Chondrocyte (in vitro differentiated cells): ENCODE data around the gene TMEM266. TPM values are rescaled to one million over a fixed set of nuclear protein-coding genes. Genes with fewer than 3 reads are reported as not detected.

ENCODE experiments used
- DNase-seq: peaks from one replicate; pipeline ENCODE4 v3.0.0; 2021; ENCODE audit warnings: mixed read lengths, low spot score
- H3K27ac Mint-ChIP-seq: one replicate; pipeline ENCODE4 v1.8.0; 2021; ENCODE audit warnings: mild to moderate bottlenecking, moderate library complexity, mixed read lengths; ENCODE audit not compliant: unreplicated experiment
- H3K27me3 Mint-ChIP-seq: 2 replicates; pipeline ENCODE4 v1.8.0; 2021; ENCODE audit warnings: low read depth, mixed read lengths
- H3K36me3 Mint-ChIP-seq: 2 replicates; pipeline ENCODE4 v1.8.0; 2021; ENCODE audit warnings: low read depth, mixed read lengths
- H3K4me1 Mint-ChIP-seq: 2 replicates; pipeline ENCODE4 v1.8.0; 2021; ENCODE audit warnings: low read depth, mild to moderate bottlenecking, mixed read lengths
- H3K4me3 Mint-ChIP-seq: one replicate; pipeline ENCODE4 v1.8.0; 2021; ENCODE audit warnings: mild to moderate bottlenecking, moderate library complexity, mixed read lengths; ENCODE audit not compliant: unreplicated experiment
- H3K9me3 Mint-ChIP-seq: 2 replicates; pipeline ENCODE4 v1.8.0; 2021; ENCODE audit warnings: low read depth, mixed read lengths
- total RNA-seq: library from RNA; stranded (reverse); gene quantifications from 3 replicates; pipeline ENCODE4 v1.2.1, GENCODE V29; 2021
- TF ChIP-seq, protein P1 (sequence below): fragments of 200-600 bp; sonication (generic); IDR thresholded peaks from 2 replicates; pipeline ENCODE4 v1.5.0; 2021; ENCODE audit warnings: antibody characterized with exemption, mild to moderate bottlenecking, moderate library complexity

TMEM266 gene
- total RNA-seq, 1 donor from 2014 or later = 0.20 TPM

DNA sequence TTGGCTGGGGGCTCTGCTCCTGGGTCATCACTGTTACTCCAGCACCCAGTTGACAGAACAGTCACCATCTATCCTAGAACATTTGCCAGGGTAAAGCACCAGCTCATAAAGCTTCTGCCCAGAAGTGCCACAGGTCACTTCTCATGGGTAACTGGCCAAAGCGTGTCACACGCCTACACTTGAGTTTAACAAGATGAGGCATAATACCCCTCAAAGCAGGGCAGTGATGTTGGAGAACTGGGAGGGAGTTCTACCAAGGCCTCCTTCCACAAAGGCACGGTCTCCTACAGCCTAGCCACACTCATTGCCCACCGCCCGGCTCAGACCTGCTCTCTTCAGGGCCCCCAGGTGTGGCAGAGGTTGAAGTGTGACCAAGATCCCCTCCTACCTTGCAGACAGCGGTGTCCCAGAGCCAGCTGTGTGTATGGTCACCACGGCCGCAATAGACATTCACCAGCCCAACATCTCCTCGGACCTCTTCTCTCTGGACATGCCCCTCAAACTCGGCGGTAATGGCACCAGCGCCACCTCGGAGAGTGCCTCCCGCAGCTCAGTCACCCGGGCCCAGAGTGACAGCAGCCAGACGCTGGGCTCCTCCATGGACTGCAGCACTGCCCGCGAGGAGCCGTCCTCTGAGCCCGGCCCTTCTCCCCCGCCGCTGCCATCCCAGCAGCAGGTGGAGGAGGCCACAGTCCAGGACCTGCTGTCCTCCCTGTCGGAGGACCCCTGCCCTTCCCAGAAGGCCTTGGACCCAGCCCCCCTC lies 143.7 kb downstream of the TMEM266 start:
- H3K4me3 Mint-ChIP-seq = no peak overlapping the region
- H3K4me1 Mint-ChIP-seq = peaks cover 30% of the 10 kb centered on the region
- no peaks in the 10 kb centered on the region for H3K27me3 Mint-ChIP-seq
- no peaks in the 10 kb centered on the region for H3K9me3 Mint-ChIP-seq
- peaks cover 8% of the 10 kb centered on the region for H3K36me3 Mint-ChIP-seq
- TF ChIP-seq, protein P1, sequence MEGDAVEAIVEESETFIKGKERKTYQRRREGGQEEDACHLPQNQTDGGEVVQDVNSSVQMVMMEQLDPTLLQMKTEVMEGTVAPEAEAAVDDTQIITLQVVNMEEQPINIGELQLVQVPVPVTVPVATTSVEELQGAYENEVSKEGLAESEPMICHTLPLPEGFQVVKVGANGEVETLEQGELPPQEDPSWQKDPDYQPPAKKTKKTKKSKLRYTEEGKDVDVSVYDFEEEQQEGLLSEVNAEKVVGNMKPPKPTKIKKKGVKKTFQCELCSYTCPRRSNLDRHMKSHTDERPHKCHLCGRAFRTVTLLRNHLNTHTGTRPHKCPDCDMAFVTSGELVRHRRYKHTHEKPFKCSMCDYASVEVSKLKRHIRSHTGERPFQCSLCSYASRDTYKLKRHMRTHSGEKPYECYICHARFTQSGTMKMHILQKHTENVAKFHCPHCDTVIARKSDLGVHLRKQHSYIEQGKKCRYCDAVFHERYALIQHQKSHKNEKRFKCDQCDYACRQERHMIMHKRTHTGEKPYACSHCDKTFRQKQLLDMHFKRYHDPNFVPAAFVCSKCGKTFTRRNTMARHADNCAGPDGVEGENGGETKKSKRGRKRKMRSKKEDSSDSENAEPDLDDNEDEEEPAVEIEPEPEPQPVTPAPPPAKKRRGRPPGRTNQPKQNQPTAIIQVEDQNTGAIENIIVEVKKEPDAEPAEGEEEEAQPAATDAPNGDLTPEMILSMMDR = no peak
- no peak for DNase-seq
- H3K27ac Mint-ChIP-seq = no peak overlapping the region

DNA sequence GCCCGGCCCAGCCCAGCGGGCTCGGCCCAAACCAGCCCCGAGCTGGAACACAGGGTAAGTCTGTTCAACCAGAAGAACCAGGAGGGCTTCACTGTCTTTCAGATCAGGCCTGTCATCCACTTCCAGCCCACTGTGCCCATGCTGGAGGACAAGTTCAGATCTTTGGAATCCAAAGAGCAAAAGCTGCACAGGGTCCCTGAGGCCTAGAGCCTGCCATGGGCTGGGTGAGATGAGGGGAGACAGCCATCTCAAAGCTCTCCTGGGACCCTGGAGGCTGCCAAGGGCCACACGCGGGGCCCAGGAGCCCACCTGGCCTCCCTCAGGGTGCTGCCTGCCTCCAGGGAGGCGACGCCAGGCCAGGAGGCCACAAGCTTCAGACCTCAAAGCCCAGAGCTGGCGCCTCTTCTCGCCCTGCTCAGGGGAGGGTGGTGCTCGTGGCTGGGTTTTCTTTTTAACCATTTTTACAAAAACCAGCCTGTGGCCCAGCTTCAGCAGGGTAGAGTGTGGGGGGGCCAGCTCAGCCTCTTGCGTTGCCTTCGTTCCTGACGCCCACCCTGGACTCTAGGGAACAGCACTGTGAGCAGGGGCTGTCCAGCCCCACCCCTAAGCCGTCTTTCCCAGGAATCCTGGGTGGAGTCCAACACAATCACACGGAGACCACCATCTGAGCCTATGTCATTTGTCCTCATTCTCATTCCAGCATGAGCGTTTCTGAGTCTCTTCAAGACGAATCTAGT lies 144.5 kb downstream of the TMEM266 start:
- H3K4me3 Mint-ChIP-seq = no peak overlapping the region

DNA sequence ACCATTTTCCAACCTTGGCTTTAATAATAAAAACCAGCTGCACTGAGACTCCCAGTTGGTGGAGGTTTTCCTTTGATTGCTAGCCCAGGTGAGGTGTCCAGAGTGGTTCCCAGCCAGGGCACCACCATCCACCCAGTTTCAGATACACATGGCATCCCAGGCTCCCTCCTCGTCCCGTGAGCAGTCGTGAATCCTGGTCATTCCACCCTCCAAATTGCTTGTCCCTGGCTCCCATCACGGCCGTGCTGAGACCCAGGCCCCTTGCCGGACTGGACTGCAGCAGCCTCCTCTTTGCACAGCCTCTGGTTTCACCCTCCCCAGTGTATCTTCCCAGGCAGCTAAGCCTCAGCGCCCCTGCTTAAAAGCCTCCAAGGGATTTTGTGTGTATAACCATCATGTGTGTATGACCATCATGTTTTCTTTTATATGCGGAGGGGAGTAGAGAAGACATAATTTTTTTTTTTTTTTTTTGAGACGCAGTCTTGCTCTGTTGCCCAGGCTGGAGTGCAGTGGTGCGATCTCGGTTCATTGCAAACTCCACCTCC lies 145.2 kb downstream of the TMEM266 start:
- H3K4me3 Mint-ChIP-seq = no peak overlapping the region
- no peak for DNase-seq
- no peaks in the 10 kb centered on the region for H3K27me3 Mint-ChIP-seq
- peaks cover 19% of the 10 kb centered on the region for H3K4me1 Mint-ChIP-seq
- H3K36me3 Mint-ChIP-seq = peaks cover 8% of the 10 kb centered on the region
- TF ChIP-seq, protein P1 = no peak
- no peak overlapping the region for H3K27ac Mint-ChIP-seq
- H3K9me3 Mint-ChIP-seq = no peaks in the 10 kb centered on the region

More for the DNA sequence above, 144.5 kb downstream of the TMEM266 start:
- Mint-ChIP-seq H3K27me3 (no peaks in the 10 kb centered on the region), H3K9me3 (no peaks in the 10 kb centered on the region), H3K27ac (no peak overlapping the region), H3K36me3 (peaks cover 8% of the 10 kb centered on the region), H3K4me1 (peaks cover 22% of the 10 kb centered on the region)
- TF ChIP-seq, protein P1 = no peak
- no peak for DNase-seq

DNA sequence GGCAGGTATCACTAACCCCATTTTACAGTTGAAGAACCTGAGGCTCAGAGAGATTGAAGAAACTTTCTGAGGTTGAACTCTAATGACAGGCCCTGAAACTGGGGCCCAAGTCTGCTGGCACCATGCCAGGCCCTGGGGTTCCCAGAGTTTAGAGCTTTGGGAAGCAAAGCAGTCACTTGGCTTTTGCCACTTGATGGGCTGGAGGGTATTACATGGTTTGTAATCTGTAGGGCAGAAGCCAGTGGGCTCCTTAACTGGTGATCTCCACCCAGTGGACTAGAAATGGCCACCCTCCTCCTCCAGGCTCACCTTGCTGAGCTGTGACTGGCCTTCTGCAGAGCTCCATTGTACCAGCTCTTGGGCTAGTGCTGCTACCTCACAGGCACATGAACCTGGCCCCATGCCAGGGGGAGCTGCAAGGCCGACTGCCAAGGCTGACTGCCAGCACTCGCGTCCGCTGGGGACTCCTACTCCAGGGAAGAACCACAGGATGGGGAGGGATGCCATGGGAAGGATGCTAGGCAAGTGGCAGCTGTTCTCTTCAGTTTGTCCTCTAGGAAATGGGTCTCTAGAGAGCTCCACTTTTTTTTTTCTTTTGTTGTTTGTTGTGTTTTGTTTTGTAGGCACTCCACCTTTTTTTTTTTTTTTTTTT lies 146.7 kb downstream of the TMEM266 start:
- no peaks in the 10 kb centered on the region for H3K27me3 Mint-ChIP-seq
- peaks cover 8% of the 10 kb centered on the region for H3K36me3 Mint-ChIP-seq
- DNase-seq = no peak
- no peak overlapping the region for H3K4me3 Mint-ChIP-seq
- peaks cover 17% of the 10 kb centered on the region for H3K4me1 Mint-ChIP-seq
- H3K27ac Mint-ChIP-seq = no peak overlapping the region
- TF ChIP-seq, protein P1 = no peak
- H3K9me3 Mint-ChIP-seq = no peaks in the 10 kb centered on the region
